Endometrial microvascular endothelial cells (primary cell): ENCODE data around the gene SUN5. TPM values are rescaled to one million over a fixed set of nuclear protein-coding genes. Genes with fewer than 3 reads are reported as not detected.

Source experiments
- in situ Hi-C: cut with HindIII; loops from 2 replicates; pipeline ENCODE4 v1.10.0; 2017; ENCODE audit warnings: low sequenced_read_pairs, low pct_unique_long_range_greater_than_20kb; ENCODE audit errors: inconsistent ontology term
- total RNA-seq: library from RNA; depleted of rRNA; stranded (reverse); fragments of >200 nt; gene quantifications from one replicate; pipeline ENCODE4 v1.2.3, GENCODE V29; 2015; ENCODE audit errors: inconsistent ontology term

The SUN5 gene
- total RNA-seq, 1 donor from 2014 or later: not detected

GRCh38 chr20:33016581-33017109 lies 12.4 kb upstream of the SUN5 start:
- in situ Hi-C loops: no loop called here

GRCh38 chr20:33015700-33016580 lies 11.7 kb upstream of the SUN5 start:
- in situ Hi-C loops: no loop called here

- in situ Hi-C loops: no loop called here
These were observed 10.9 kb upstream of the SUN5 start for GRCh38 chr20:33015114-33015484.

GRCh38 chr20:33014336-33015113 lies 10.3 kb upstream of the SUN5 start:
- in situ Hi-C loops: no loop called here

GRCh38 chr20:33013701-33014326 lies 9.6 kb upstream of the SUN5 start:
- in situ Hi-C loops: no loop called here

GRCh38 chr20:33012327-33013189 lies 8.3 kb upstream of the SUN5 start:
- in situ Hi-C loops: no loop called here

GRCh38 chr20:33010674-33011449 lies 6.6 kb upstream of the SUN5 start:
- in situ Hi-C loops: no loop called here

GRCh38 chr20:33010133-33010504 lies 5.9 kb upstream of the SUN5 start:
- in situ Hi-C loops: no loop called here

GRCh38 chr20:33009214-33010132 lies 5.2 kb upstream of the SUN5 start:
- in situ Hi-C loops: no loop called here

- in situ Hi-C loops: no loop called here
These were observed 4.3 kb upstream of the SUN5 start for GRCh38 chr20:33008336-33009213.

GRCh38 chr20:33007376-33008335 lies 3.4 kb upstream of the SUN5 start, which contains the start of gene BPIFB2:
BPIFB2 (plus strand) TSS chr20:33007704; CDS start chr20:33008575, 871 bp downstream.
- in situ Hi-C loops: no loop called here

GRCh38 chr20:33006776-33007375 lies 2.6 kb upstream of the SUN5 start:
- in situ Hi-C loops: no loop called here

GRCh38 chr20:33005908-33006775 lies 1.9 kb upstream of the SUN5 start:
- in situ Hi-C loops: no loop called here

- in situ Hi-C loops: no loop called here
These were observed 916 bp upstream of the SUN5 start for GRCh38 chr20:33005132-33005566.
